Activated naive CD4-positive, alpha-beta T cell treated with anti-CD3 and anti-CD28 coated beads, Interleukin-2, amount 10 ng/mL, durations not matched to agents 5 hours and 36 hours (primary cell): ENCODE results near the gene BTD. TPM values are rescaled to one million over a fixed set of nuclear protein-coding genes. Genes with fewer than 3 reads are reported as not detected.

ENCODE experiments used
- microRNA-seq: library from miRNA; unstranded; fragments of <30 nt; microRNA quantifications from one replicate; pipeline ENCODE4 v1.2.0, GENCODE V29; 2022; ENCODE audit warnings: borderline microRNAs expressed, borderline replicate concordance
- total RNA-seq, 2 experiments: library from RNA; stranded (reverse); gene quantifications; one replicate each; pipeline ENCODE4 v1.2.3, GENCODE V29; 2021

Gene BTD, protein sequence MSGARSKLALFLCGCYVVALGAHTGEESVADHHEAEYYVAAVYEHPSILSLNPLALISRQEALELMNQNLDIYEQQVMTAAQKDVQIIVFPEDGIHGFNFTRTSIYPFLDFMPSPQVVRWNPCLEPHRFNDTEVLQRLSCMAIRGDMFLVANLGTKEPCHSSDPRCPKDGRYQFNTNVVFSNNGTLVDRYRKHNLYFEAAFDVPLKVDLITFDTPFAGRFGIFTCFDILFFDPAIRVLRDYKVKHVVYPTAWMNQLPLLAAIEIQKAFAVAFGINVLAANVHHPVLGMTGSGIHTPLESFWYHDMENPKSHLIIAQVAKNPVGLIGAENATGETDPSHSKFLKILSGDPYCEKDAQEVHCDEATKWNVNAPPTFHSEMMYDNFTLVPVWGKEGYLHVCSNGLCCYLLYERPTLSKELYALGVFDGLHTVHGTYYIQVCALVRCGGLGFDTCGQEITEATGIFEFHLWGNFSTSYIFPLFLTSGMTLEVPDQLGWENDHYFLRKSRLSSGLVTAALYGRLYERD
- total RNA-seq = 1 to 10 TPM; 8.0 to 8.3 TPM

DNA sequence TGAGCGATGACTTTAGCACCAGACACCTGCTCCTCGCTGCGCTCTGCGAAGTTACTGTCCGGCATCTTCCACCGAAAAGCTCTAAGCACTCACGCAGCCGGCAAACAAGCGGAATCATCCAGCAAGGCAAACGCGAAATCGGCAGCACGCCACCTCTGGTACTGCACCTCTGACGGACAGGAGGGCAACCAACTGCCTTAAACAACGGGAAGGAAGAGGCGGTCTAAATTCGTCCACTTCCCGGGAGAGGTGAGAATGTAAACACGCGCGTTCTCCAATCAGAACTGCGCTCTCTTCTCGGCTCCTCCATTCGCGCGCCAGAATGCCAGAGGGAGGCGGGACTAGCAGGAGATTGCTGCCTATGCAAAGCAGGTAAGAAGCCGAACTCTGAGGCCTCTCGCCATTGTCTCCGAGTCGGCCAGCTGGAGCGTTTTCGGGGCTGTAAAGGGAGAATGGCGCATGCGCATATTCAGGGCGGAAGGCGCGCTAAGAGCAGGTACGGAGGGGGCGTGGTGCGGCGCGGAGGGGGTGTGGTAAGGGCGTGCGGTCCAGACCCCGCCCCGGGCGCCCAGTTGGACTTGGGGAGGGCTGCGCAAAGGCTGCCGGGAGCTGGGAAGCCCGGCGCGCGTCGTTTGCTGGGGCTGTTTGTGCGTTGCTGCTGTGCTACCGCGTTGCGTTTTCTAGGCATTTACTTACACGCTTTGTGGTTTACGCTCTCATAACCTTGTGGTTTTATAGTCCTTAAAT lies at the start of gene BTD, which contains the start of gene HACL1:
Gene BTD, plus strand, starts transcription at position 347 of the 747 bp plus-strand sequence. CDS start 33,695 bp downstream, outside the sequence.
Gene HACL1, minus strand, starts transcription at position 171 of the 747 bp plus-strand sequence. Its CDS starts 106 bp downstream, at position 65.

Small RNA genes lying within 50 kb of the gene (microRNA-seq; reads per million reads assigned to microRNA genes)
- not detected for gene MIR3134

Other genes with a start within 250 kb of the BTD start
- 10 to 100 TPM; 16.6 to 17.0 TPM for gene METTL6, start 174.2 kb upstream of the BTD start, total RNA-seq
- 10 to 100 TPM; 26.5 to 30.1 TPM for gene EAF1, start 174.1 kb upstream of the BTD start, total RNA-seq
- 1 to 10 TPM; 4.5 to 5.0 TPM for gene COLQ, start 80.0 kb upstream of the BTD start, total RNA-seq
- gene HACL1, start 176 bp upstream of the BTD start, total RNA-seq = 10 to 100 TPM; 22.2 to 24.9 TPM
- 10 to 100 TPM; 32.4 to 37.0 TPM for gene ANKRD28, start 196.2 kb downstream of the BTD start, total RNA-seq